ENCODE data around the gene GCHFR. TPM values are rescaled to one million over a fixed set of nuclear protein-coding genes. Genes with fewer than 3 reads are reported as not detected.

GCHFR gene
- total and polyA plus RNA-seq, 10 of the 15 experiments (the other 5 are each of a cell fraction or from before 2014, with no cell fraction given), result 10.5 to 94.0 (median 35.3) TPM

DNA sequence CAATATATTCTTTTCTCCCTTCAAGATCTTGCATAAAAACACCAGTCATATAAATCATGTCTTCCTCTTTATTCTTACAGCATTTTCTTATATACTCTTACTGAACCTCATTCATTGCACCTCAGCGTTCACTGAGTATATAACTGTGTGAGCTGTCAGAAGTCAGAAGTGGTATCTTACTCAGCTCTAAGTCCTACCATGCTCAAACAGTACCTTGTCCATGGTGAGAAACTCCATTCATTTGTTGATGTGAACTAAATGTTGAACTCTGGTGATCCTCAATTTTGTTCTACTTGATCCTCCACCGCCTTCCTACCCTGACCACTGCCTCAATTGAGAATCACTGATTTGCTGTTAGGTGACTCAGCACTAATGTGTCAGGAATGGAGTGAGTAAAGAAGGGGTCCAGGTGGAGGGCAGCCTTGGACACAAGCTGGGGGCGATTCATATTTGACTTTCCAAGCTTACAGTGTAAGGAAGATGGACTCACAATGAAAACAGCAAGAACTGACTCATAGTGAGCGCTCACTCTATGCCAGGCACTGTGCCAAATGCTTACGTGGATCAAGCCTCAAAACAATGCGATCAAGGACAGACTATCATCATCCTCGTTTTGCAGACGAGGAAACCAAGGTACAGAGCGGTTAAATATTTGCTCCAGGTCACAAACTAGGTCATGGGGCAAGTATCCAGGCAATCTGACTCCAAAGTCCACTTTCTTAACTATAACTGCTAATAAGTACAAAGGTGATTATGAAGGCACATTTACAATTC, 29.5 kb downstream of the GCHFR start (continued):
- TF ChIP-seq, protein P1, sequence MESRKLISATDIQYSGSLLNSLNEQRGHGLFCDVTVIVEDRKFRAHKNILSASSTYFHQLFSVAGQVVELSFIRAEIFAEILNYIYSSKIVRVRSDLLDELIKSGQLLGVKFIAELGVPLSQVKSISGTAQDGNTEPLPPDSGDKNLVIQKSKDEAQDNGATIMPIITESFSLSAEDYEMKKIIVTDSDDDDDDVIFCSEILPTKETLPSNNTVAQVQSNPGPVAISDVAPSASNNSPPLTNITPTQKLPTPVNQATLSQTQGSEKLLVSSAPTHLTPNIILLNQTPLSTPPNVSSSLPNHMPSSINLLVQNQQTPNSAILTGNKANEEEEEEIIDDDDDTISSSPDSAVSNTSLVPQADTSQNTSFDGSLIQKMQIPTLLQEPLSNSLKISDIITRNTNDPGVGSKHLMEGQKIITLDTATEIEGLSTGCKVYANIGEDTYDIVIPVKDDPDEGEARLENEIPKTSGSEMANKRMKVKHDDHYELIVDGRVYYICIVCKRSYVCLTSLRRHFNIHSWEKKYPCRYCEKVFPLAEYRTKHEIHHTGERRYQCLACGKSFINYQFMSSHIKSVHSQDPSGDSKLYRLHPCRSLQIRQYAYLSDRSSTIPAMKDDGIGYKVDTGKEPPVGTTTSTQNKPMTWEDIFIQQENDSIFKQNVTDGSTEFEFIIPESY (IDR thresholded peaks at IDR 0.05), result no peak
- TF ChIP-seq, protein P2, sequence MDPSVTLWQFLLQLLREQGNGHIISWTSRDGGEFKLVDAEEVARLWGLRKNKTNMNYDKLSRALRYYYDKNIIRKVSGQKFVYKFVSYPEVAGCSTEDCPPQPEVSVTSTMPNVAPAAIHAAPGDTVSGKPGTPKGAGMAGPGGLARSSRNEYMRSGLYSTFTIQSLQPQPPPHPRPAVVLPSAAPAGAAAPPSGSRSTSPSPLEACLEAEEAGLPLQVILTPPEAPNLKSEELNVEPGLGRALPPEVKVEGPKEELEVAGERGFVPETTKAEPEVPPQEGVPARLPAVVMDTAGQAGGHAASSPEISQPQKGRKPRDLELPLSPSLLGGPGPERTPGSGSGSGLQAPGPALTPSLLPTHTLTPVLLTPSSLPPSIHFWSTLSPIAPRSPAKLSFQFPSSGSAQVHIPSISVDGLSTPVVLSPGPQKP (IDR thresholded peaks at IDR 0.05; ENCODE audit: low read depth, low read length), result no peak
- TF ChIP-seq YBX1 (IDR thresholded peaks at IDR 0.05), result no peak
- TF ChIP-seq, protein P3, sequence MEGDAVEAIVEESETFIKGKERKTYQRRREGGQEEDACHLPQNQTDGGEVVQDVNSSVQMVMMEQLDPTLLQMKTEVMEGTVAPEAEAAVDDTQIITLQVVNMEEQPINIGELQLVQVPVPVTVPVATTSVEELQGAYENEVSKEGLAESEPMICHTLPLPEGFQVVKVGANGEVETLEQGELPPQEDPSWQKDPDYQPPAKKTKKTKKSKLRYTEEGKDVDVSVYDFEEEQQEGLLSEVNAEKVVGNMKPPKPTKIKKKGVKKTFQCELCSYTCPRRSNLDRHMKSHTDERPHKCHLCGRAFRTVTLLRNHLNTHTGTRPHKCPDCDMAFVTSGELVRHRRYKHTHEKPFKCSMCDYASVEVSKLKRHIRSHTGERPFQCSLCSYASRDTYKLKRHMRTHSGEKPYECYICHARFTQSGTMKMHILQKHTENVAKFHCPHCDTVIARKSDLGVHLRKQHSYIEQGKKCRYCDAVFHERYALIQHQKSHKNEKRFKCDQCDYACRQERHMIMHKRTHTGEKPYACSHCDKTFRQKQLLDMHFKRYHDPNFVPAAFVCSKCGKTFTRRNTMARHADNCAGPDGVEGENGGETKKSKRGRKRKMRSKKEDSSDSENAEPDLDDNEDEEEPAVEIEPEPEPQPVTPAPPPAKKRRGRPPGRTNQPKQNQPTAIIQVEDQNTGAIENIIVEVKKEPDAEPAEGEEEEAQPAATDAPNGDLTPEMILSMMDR (IDR thresholded peaks at IDR 0.05 in 2 of 3, conservative IDR thresholded peaks at IDR 0.05 in 1 of 3; ENCODE audit: control insufficient read depth in 2 of 3, extremely low read depth in 1 of 3, insufficient read depth in 1 of 3, low read depth in 3 of 3, low read length in 3 of 3), result no peak
- no peak for TF ChIP-seq DPF2 (IDR thresholded peaks at IDR 0.05)
- no peak for TF ChIP-seq KAT2A (conservative IDR thresholded peaks at IDR 0.05; ENCODE audit: control insufficient read depth, low read depth, low read length)
- no peak for TF ChIP-seq SIX5 (IDR thresholded peaks at IDR 0.05; ENCODE audit: low read depth, low read length, severe bottlenecking)
- TF ChIP-seq GABPA (IDR thresholded peaks at IDR 0.05; ENCODE audit: low read depth), result no peak
- TF ChIP-seq, protein P4, sequence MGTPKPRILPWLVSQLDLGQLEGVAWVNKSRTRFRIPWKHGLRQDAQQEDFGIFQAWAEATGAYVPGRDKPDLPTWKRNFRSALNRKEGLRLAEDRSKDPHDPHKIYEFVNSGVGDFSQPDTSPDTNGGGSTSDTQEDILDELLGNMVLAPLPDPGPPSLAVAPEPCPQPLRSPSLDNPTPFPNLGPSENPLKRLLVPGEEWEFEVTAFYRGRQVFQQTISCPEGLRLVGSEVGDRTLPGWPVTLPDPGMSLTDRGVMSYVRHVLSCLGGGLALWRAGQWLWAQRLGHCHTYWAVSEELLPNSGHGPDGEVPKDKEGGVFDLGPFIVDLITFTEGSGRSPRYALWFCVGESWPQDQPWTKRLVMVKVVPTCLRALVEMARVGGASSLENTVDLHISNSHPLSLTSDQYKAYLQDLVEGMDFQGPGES (IDR thresholded peaks at IDR 0.05), result no peak
